NCI-H2081 (cell line): ENCODE data around the gene ELAC2.

ENCODE experiments used
- DNase-seq, 2 experiments: peaks; one replicate each; lab custom pipeline; 2025; lab: John Stamatoyannopoulos, UW

Gene ELAC2, protein sequence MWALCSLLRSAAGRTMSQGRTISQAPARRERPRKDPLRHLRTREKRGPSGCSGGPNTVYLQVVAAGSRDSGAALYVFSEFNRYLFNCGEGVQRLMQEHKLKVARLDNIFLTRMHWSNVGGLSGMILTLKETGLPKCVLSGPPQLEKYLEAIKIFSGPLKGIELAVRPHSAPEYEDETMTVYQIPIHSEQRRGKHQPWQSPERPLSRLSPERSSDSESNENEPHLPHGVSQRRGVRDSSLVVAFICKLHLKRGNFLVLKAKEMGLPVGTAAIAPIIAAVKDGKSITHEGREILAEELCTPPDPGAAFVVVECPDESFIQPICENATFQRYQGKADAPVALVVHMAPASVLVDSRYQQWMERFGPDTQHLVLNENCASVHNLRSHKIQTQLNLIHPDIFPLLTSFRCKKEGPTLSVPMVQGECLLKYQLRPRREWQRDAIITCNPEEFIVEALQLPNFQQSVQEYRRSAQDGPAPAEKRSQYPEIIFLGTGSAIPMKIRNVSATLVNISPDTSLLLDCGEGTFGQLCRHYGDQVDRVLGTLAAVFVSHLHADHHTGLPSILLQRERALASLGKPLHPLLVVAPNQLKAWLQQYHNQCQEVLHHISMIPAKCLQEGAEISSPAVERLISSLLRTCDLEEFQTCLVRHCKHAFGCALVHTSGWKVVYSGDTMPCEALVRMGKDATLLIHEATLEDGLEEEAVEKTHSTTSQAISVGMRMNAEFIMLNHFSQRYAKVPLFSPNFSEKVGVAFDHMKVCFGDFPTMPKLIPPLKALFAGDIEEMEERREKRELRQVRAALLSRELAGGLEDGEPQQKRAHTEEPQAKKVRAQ

DNA sequence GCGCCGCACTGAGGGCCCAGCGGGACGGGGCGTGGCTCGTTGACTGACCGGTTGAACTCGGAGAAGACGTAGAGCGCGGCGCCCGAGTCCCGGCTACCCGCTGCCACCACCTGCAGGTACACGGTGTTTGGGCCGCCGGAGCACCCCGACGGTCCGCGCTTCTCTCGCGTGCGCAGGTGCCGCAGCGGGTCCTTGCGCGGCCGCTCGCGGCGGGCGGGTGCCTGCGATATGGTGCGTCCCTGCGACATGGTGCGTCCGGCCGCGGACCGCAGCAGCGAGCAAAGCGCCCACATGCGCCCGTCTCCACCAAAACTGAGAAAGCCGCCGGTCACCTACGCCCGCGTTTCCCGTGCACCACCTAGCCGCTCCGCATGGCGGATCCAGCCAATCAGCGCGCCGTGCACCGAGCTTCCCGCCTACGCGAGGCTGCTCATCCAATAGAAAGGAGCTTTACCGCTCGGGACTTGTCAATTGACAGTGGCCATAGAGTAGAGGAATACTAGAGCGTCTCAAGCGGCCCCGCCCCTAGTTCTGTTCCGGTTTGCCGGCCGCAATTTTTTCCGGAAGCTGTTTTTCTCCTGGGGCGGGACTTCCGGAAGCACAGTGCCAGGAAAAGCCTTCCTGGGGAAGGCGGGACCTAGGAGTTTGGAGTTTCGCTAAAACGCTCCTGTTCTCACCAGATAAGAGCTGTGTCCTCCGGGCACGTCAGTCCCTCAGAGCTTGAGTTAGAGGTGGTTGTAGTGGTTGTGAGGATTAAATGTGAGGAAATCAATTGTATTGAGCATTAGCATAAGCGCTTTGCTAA, at the start of gene ELAC2:
ELAC2 (minus strand) TSS at position 373 of the 805 bp plus-strand sequence; CDS start at position 293, 80 bp downstream.
- peak; percentile 92 to 96 for DNase-seq

DNA sequence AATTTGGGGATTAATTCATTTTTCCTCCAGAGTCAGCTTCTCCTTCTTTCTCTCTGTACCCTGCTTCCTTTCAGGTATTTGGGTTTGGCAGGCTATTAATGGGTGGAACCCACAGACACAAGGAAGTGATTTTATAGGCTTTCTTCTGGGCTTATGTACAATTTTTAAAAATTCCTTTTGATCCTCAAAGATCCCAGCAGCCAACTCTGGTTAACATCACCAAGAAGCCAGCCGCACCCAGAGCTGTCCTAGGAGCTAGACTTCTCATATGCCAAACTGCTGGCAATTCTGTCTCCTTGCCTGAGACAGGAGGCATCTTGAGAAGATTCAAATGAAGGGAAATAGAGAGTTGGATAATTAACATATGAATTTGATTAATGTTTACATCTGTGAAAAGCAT, 47.2 kb upstream of the ELAC2 start:
- DNase-seq: no peak

DNA sequence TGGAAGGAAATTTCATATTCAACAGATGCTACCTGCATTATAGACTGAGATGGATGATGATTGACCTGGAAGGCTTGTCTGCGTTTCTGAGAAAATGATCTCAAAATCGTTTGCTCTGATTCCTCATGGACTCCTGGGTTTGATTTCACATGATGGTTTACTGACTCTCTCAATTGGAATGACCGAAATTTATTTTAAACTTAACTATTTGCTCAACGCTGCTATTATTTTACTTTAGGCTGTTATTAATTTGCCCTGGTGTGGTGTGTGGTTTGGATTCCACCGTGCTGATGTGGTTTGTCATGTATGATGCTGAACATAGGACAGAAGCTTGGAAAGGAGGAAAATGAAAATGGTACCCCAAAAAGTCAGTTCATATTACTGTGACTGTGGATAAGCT, 37.3 kb upstream of the ELAC2 start:
- DNase-seq: no peak

DNA sequence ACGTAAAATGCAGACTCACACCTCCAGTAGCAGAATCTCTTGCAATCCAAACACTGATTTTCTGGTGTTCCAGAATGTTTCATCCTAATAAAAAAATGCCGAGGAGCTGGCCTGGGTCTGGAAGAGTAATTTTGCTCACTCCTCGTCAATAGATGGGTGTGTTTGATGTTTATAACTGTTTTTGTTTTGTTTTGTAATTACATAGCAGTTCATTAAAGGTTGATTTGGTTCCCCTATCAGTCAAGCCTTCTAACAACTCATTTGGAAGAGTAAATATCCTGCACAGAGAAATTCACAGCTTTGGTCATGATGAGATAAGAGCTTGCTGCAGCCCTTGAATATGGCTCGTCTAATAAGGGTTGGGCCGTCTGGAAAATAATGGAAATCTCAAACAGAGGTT, 36.8 kb upstream of the ELAC2 start:
- no peak for DNase-seq

DNA sequence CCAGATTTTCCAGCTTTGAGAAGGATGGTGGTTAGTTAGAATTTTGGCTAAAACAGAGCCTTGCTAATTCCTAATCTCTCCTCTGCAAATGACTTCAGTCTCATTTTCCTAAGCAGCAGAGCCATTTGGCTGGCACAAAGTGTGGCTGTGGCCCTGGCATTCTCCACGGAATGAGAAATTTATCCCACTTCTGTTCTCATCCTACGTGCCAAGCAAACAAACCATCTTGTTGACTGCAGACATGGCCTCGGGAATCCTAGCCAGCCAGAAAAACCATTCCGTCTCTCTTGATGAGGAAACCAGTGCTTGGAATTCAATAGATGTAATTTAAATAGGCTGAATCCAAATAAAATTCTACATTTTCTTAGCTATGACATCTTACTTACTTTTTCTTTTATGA, 34.1 kb upstream of the ELAC2 start:
- DNase-seq: no peak

DNA sequence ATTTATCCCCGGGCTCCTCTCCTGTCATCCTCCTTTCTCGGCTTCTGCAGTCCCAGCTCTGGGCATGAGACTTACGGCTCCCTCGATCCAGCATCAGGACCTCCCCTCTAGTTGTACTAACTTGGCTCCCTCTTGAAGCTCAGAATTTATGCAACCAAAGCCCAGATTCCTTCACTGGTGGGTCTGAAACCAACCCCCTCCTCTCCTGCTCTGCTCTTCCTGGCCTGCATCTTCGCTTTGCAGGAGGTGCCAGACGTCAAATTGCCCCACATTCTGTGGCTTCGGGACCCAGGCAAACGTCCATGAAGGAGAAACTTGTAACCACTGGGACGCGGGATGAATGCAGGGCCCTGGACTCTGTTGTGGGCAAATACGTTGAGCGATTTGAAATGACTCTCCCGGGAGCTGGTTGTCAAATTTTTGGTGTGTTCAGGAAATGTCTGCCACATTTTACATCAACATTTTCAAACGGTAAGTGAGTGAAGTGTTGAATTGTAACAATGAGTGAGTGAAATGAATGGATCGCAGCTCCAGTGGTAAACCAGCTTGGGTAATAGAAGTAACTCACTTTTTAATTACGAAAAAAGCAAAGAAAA, 29.3 kb upstream of the ELAC2 start:
- no peak for DNase-seq

DNA sequence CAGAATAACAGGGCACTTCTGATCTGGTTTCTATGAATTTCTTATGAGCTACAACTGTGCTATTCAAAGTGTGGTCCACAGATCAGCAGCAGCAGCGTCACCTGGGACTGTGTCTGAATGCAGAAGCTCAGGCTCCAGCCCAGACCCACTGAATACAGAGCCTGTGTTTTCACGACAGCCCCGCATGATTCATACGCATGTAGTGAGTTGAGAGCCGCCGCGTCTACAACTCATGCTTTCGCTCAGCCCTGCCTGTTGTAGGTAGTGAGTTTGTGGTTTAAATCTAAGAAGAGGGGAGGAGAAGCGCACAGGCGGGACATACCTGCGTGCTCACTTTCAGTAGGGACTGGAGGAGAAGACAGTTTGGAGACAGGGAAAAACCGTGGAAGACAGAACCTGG, 28.5 kb upstream of the ELAC2 start:
- no peak for DNase-seq

DNA sequence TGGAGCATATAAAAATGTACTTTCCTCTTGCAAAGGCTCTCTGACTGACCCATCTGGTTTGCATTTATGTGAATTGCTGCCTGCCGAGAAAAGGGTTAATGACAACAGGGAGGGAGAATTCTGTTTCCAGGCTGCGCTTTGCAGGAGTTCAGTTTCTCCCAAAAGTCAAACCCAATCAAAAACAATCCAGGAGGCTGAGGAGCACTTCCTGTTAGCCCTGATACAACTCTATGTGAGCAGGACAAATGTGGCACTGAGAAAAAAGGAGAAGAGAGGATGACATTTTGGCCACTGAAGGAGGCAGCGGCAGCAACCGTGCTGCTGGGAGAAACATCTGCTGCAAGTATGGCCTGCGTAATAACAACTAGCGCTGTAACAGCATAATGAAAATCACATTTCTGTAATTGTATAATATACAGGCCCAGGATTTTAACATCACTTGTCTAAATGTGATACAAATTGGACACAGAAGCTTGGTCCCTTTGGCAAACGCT, 26.8 kb upstream of the ELAC2 start:
- DNase-seq: no peak

DNA sequence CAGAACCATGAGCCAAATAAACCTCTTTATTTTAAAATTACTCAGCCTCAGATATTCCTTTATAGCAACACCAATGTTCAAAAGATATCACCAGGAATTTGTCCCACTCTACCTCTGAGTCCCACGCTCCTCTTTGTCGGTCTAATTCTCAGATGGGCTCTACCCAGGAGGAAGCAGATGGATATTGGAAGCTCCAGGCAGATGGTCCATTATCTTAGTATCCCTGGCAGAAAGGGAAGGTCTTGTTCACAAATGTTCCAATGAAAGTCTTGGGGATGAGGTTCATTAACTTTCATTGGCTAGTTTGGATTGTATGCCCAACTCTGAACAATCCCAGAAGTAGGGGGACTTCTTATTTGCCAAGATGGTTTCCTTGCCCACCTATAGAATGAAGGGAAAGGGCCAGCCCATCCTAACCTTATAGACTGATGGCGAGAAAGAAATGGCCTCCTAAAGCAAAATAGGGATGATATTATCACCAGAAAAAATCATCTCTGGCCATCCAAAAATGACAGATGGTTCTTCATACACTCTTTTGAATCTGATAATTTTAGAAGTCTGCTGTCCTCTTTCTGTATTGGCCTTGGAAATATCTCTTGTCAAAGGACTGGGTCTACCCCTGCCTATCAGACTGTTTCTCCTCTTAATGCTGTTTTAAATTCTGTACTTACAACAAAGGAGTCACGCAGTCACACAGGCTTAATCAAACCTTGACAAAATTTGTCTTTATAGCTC, 21.3 kb upstream of the ELAC2 start:
- DNase-seq: no peak

DNA sequence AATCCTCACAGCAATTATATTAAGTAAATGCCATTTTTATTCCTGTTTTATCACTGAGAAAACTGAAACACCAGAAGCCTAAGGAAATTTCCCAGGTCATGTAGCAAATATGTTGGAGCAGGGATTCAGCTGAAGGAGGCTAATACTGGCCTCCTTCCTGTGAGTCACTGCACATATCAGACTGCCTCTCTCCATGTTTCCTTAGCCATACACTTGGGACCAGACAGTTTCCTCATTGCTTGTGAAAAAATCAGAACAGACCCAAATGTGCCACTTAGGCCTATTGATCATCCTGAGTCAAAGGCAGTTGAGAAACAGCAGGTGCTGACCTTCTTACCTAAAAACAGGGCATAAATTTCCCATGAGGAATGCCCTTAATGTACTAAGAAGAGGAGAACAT, 18.9 kb upstream of the ELAC2 start:
- no peak for DNase-seq

DNA sequence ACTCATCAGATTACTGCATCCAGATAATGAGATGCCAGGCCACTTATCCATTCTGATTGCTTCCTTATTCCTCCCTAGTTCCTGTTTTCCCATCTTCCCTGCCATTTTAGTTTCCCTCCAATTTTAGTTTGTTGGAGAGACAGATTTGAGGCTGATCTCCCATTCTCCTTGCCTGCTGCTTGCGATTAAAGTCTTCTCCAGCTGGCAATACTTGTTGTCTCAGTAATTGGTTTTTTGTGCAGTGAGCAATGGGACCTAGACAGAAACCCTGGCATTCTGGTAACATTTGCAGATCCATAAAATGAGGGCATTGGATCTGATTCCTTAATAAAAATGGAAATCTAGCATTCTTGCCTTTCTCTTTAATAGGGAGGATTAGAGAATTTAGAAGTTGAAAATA, 17.6 kb upstream of the ELAC2 start:
- no peak for DNase-seq

DNA sequence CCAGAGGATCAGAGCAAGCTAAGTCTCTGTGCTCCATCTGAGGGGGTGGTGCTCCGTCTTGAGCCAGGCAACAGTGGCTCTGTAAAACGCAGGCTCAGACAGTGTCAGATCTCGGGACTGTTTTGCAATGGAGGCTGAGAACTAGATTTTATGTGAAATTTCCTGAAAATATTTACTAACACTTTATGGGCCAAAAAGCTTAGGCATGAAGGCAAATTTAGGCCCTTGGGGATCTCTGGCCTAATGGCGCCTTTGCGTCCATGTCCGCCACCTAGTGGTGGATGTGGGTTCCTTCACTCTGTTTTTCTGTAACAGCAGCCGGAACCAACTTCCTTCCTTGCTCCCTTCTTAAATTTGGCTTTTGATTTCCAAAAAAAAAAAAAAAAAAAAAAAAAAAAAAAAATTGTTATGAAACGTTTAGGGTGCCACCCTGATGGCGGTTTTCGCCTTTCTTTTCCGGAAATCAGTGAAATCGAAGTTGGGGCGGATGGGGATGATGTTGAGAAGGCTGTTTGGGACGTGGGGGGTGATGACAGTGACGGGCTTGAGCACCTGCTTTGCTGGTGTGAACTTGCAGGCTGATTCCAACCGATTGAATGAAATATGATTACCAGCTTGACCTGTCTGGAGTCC, 14.0 kb upstream of the ELAC2 start:
- DNase-seq: peak; percentile 1 to 17

DNA sequence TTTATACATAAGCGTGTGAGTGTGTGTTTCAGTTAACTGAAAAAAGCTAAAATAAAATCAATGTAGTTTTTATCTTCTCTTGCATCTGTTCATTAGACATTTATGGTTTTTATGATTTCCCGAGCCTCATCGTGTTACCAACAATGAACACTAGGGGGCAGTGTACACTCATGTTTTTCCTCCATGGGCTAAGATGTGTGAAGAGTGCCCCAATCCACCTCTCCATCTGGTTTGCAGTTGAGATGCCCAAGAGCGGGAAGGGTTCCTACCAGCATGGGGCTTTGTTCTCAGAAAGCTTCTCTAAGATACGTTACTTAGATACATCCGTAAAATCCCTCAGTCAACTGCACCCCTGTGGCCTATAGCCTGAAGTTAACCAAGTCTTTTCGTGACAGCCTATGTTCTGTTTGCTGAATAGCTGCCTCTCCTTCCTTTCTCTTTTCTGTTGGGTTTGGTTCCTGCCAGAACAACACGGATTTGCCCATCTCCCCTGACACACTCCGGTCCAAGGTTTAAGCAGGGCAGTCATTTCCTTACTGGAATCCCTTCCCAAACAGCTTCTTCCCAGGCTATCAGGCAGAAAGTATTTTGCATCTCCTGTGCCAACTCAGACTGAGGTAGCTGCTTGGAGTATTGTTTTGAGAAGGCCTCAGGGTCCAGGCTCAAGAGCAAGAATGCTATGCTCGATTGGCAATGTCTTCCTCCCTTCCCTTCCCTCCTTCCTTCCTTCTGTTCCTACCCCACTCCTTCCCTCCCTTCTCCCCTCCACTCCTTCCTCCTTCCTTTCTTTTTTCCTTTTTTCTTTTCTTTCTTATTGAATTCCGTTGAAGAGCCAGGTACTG, 12.9 kb upstream of the ELAC2 start:
- peak in 1 of 2 experiments; percentile 35 for DNase-seq

DNA sequence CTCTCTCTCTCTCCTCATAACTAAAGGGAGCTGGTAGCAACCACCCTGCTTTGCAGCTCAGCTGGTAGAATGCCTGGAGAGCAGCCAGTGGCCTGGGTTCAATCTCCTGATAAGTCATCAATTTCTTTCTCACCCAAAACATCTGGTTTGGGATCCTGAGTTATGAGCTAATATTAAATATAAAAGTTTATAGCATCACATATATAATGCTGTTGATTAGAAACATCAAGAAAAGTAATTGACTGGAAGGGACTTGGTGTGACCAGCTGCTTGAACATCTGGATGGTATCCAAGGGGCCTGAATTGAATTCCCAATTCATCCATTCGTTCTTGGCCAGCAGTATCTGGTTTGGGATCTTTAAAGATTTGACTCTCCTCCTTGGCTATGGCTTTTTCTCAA, 12.2 kb upstream of the ELAC2 start:
- no peak for DNase-seq

DNA sequence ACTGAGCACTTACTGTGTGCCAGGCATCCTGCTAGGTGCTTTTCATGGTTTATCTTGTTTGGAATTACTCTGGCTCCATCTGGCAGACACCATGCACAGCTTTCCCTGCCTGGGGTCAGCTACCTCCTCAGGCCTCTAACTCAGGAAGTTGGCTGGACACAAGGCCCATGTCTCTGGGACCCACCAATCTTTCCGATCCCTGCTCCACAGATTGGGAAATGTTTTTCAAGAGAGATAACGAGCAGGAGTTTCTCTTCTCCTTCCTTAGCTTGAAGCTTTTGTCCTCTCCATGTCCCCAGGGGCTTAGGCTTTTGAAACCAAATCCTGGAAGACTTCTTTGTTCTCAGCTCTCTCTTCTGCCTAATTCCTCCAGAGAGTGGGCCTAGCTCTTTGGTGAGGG, 11.5 kb upstream of the ELAC2 start:
- no peak for DNase-seq

DNA sequence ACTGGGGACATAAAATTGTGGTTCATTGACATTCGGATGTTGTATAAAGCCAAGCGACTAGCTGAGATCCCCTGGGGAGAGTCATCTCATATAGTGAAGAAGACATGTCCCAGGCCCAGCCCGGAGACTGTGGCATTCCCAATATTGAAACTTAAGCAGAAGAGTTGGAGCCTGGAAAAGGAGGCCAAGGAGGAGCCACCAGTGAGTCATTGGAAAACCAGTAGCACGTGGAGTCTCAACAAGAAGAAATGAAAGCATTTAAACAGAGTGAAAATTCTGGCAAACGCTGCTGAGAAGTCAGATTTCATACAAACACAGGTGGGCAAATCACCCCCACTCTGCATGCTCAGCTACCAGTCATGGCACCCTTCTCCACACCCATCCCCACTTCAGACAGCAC, 9.4 kb upstream of the ELAC2 start:
- no peak for DNase-seq

DNA sequence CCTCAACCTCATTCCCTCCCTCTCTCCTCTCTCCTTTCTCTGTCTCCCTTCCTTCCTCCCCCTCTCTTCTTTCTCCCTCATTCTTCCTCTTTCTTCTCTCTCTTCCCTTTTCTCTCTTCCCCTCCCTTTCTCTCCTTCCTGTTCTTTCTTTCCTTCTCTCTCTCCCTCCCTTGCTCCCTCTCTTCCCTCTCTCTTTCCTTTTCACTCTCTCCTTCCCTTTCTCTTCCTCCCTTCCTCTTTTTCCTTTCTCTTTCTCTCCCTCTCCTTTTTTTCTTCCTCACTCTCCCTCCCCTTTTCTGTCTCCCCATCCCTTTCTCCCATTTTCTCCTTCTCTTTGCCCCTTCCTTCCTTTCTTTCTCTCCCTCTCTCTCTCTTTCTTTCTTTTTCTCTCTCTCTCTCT, 7.9 kb upstream of the ELAC2 start:
- no peak for DNase-seq

DNA sequence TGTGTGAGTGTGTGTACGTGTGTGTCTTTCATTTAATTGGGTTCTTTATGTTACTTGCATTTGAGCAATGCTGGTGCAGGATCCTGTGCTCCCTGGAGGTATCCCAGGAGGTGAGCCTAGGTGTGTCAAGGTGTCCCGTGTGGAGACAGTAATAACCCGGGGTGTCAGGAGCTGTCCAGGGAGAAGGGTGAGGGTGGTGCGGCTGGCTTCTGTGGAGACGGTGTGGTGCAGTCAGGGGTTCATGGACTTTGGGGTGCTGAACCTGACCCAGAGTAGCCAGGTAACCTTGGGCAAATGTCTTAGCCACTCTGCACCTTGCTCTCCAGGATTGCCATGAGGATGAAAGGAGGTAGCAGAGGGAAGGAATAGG, 7.4 kb upstream of the ELAC2 start:
- DNase-seq: no peak

DNA sequence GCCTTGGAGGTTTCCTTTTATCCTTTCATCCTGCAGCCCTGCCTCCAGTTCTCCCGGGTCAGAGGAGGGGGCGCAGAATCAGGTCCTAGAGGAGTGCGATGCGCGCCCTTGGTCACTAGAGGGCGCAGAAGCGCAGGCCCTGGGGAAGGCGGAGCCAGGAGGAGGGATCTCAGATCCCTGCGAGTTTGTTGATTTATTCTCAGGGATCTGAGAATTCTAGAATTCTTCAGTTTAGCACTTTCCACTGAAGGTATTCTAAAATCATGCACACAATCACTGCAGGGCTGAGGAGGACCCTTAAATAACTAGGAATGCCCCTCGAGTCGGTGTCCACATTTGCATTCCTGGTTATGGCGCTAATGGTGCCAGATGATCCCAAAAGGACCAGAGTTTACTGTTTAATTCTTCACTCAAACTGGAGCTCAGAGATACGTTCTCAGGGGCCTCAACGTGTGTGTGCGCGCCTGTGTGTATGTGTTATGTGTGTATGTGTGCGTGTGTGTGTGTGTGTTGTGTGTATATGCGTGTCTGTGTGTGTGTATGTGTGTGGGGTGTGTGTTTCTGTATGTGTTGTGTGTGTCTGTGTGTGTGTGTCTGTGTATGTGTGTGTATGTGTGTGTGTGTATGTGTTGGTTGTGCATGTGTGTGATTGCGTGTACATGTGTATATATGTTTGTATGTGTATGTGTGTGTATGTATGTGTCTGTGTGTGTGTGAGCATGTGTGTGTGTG, 6.9 kb upstream of the ELAC2 start:
- peak; percentile 46 to 54 for DNase-seq
